Naive thymus-derived CD4-positive, alpha-beta T cell (primary cell): Measurements from ENCODE around the gene SIRPB2. TPM values are rescaled to one million over a fixed set of nuclear protein-coding genes. Genes with fewer than 3 reads are reported as not detected.

Experiments used
- ATAC-seq: fragments of 150-1000 bp; cut with Tn5 transposase; 2 replicates; pipeline ENCODE4 v1.10.0; 2021; ENCODE audit warnings: mild to moderate bottlenecking, moderate library complexity
- CTCF ChIA-PET: fragments of 350-600 bp; sonication (Branson Sonifier 250); formaldehyde crosslinking; loops from one replicate; lab custom pipeline; 2021; ENCODE audit warnings: antibody characterized with exemption; lab: Charles Lee
- POLR2A ChIA-PET: fragments of 350-600 bp; sonication (Branson Sonifier 250); formaldehyde crosslinking; loops from one replicate; lab custom pipeline; 2021; ENCODE audit warnings: antibody characterized with exemption, inconsistent platforms; lab: Charles Lee
- DNase-seq, 9 donors: peaks; one replicate each; pipeline versions ENCODE4 v3.0.0 to v3.0.0-alpha.2; 2020 to 2022; ENCODE audit warnings: mixed read lengths in 1 of 9
- H3K27ac ChIP-seq: one replicate; pipeline ENCODE4 v1.7.0; 2013; ENCODE audit warnings: mild to moderate bottlenecking, low read depth, low read length, moderate library complexity
- H3K27me3 ChIP-seq, 2 donors: one replicate each; pipeline ENCODE4 v1.7.0; 2013; ENCODE audit warnings: low read length in 2 of 2, mild to moderate bottlenecking in 2 of 2, moderate library complexity in 2 of 2; ENCODE audit not compliant: control insufficient read depth in 2 of 2, insufficient read depth in 2 of 2
- H3K36me3 ChIP-seq, 3 experiments: 1 replicate in 2 of 3; 2 replicates in 1 of 3; pipeline ENCODE4 v1.7.0; 2013; ENCODE audit warnings: low read length in 3 of 3, mild to moderate bottlenecking in 3 of 3, moderate library complexity in 1 of 3; ENCODE audit not compliant: insufficient read depth in 3 of 3, control insufficient read depth in 2 of 3
- H3K4me1 ChIP-seq, 2 donors: one replicate each; pipeline ENCODE4 v1.7.0; 2013; ENCODE audit warnings: low read length in 2 of 2, mild to moderate bottlenecking in 2 of 2, moderate library complexity in 1 of 2; ENCODE audit not compliant: control insufficient read depth in 2 of 2, insufficient read depth in 2 of 2
- H3K4me3 ChIP-seq: 2 replicates; pipeline ENCODE4 v1.7.0; 2013; ENCODE audit warnings: mild to moderate bottlenecking, low read length
- H3K9me3 ChIP-seq, 3 experiments: 1 replicate in 2 of 3; 2 replicates in 1 of 3; pipeline ENCODE4 v1.7.0; 2013; ENCODE audit warnings: low read length in 3 of 3; ENCODE audit not compliant: control insufficient read depth in 2 of 3
- H3K27ac Mint-ChIP-seq, 9 donors: one replicate each; pipeline ENCODE4 v1.8.0; 2020 to 2022; ENCODE audit warnings: mixed read lengths in 9 of 9, mild to moderate bottlenecking in 8 of 9, moderate library complexity in 5 of 9, inconsistent platforms in 2 of 9
- H3K27me3 Mint-ChIP-seq, 5 donors: one replicate each; pipeline ENCODE4 v1.8.0; 2021 to 2022; ENCODE audit warnings: mixed read lengths in 5 of 5, mild to moderate bottlenecking in 1 of 5
- H3K36me3 Mint-ChIP-seq, 5 donors: one replicate each; pipeline ENCODE4 v1.8.0; 2020 to 2022; ENCODE audit warnings: mixed read lengths in 5 of 5, mild to moderate bottlenecking in 3 of 5, inconsistent platforms in 1 of 5
- H3K4me1 Mint-ChIP-seq, 7 donors: one replicate each; pipeline ENCODE4 v1.8.0; 2020 to 2022; ENCODE audit warnings: mixed read lengths in 7 of 7, mild to moderate bottlenecking in 3 of 7, inconsistent platforms in 1 of 7
- H3K4me3 Mint-ChIP-seq, 10 donors: one replicate each; pipeline ENCODE4 v1.8.0; 2020 to 2022; ENCODE audit warnings: mild to moderate bottlenecking in 10 of 10, mixed read lengths in 10 of 10, moderate library complexity in 6 of 10, inconsistent platforms in 2 of 10
- H3K9me3 Mint-ChIP-seq, 11 donors: one replicate each; pipeline ENCODE4 v1.8.0; 2020 to 2022; ENCODE audit warnings: mixed read lengths in 11 of 11, mild to moderate bottlenecking in 4 of 11, inconsistent platforms in 1 of 11, moderate library complexity in 1 of 11
- intact Hi-C, 2 donors: fragments of 100-400 bp; cut with micrococcal nuclease; formaldehyde crosslinking; loops; one replicate each; pipeline ENCODE4 v1.15.1; 2023
- polyA plus RNA-seq, 2 donors: library from polyadenylated mRNA; unstranded; fragments of 300-500 nt; fragmentation: Illumina TruSeq; gene quantifications; one replicate each; pipeline ENCODE4 v1.2.3, GENCODE V29; 2021
- total RNA-seq, 6 experiments: library from RNA in 5 of 6; stranded (reverse) in 5 of 6; gene quantifications; 1 replicate in 5 of 6; 2 replicates in 1 of 6; pipeline ENCODE4 v1.2.3 and lab custom pipeline; 2021 to 2026

SIRPB2 gene
- total and polyA plus RNA-seq, 7 experiments from 2014 or later: 0.07 to 29.0 (median 0.38) TPM; not detected in 2

DNA sequence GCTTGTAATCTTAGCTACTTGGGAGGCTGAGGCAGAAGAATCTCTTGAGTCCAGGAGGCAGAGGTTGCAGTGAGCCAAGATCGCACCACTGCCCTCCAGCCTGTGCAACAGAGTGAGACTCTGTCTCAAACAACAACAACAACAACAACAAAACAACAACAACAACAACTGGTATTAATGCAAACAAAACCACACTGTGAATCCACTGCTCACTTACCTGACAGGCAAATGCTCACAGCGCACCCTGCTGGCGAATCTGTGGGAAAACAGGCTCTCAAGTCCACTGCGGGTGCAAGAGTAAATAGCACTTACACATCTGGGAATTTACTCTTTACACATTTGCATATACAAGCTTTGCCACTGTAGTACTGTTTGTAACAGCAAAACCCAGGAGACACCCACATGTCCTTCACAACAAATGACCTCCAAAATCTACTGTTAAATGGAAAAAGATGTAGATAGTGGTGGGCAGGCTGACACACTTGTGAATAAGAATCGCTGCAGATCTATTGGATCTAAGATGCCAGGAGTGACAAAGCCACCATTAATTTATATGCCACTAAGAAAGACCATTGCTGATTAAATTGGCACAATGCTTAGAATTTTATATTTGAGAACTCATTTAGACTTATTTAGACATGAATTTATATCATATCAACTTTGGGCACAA is 53.9 kb downstream of the SIRPB2 start:
- H3K27me3 Mint-ChIP-seq: peaks cover 0 to 19% (median 0%) of the 10 kb centered on the region in 5 donors
- no peaks in the 10 kb centered on the region for H3K27me3 ChIP-seq
- peaks cover 0 to 26% (median 3%) of the 10 kb centered on the region in 5 donors for H3K36me3 Mint-ChIP-seq
- ChIA-PET POLR2A (interaction anchor here (2.0 kb wide), 1 partner anchor 48 kb away, joined by 5 read pairs; no protein-coding TSS in a partner anchor), CTCF (interaction anchor here (0.6 to 3.0 kb wide), 15 partner anchors 10 to 237 kb away, joined by 3 to 17 read pairs (median 3); no protein-coding TSS in a partner anchor)
- peaks cover 25 to 53% (median 49%) of the 10 kb centered on the region in 7 donors for H3K4me1 Mint-ChIP-seq
- intact Hi-C loops: loop anchor here (1.0 to 2.0 kb wide), 6 partner anchors 30 to 221 kb away; no protein-coding TSS in a partner anchor
- peaks cover 2 to 21% (median 7%) of the 10 kb centered on the region in 3 experiments for H3K36me3 ChIP-seq
- H3K9me3 Mint-ChIP-seq: peaks cover 0 to 2% (median 0%) of the 10 kb centered on the region in 11 donors
- H3K27ac ChIP-seq: no peak overlapping the region
- peak overlapping the region in 3 of 9 donors; percentile 8 to 73 (median 16) for H3K27ac Mint-ChIP-seq
- H3K4me1 ChIP-seq: peaks cover 11 to 17% of the 10 kb centered on the region in 2 donors
- DNase-seq (peak; percentile 55 to 79 (median 72)), ATAC-seq (peak; percentile 72)
- H3K4me3 Mint-ChIP-seq: peak overlapping the region in 1 of 10 donors; percentile 35
- no peak overlapping the region for H3K4me3 ChIP-seq
- H3K9me3 ChIP-seq: no peaks in the 10 kb centered on the region

DNA sequence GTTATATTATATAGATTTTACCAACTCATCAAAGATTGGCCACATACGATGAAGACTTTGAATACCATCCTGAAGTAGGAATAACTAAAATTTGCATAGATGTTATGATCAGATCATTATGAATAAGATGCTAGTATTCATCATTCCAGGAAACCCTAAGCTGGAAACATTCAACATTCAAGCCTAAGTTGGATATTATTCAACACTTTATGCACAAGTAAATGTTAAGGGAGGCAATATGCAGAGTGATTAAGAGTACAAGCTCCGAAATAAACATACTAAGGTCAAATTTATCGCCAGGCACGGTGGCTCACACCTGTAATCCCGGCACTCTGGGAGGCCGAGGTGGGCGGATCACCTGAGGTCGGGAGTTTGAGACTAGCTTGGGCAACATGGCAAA is 55.0 kb downstream of the SIRPB2 start:
- ATAC-seq (no peak), DNase-seq (no peak)
- Histone ChIP-seq H3K27me3 (no peaks in the 10 kb centered on the region), H3K9me3 (no peaks in the 10 kb centered on the region), H3K4me1 (peaks cover 11 to 17% of the 10 kb centered on the region in 2 donors), H3K36me3 (peaks cover 0 to 10% (median 0%) of the 10 kb centered on the region in 3 experiments), H3K27ac (no peak overlapping the region), H3K4me3 (no peak overlapping the region)
- no peak overlapping the region for H3K27ac Mint-ChIP-seq
- H3K4me3 Mint-ChIP-seq: no peak overlapping the region
- ChIA-PET CTCF (interaction anchor here (0.8 to 3.0 kb wide), 8 partner anchors 9 to 227 kb away, joined by 3 to 17 read pairs (median 4); no protein-coding TSS in a partner anchor), POLR2A (interaction anchor here (0.6 to 0.8 kb wide), 2 partner anchors 111 to 123 kb away, joined by 3 to 4 read pairs; no protein-coding TSS in a partner anchor)
- peaks cover 0 to 27% (median 0%) of the 10 kb centered on the region in 5 donors for H3K36me3 Mint-ChIP-seq
- peaks cover 0 to 2% (median 0%) of the 10 kb centered on the region in 11 donors for H3K9me3 Mint-ChIP-seq
- H3K4me1 Mint-ChIP-seq: peaks cover 21 to 50% (median 39%) of the 10 kb centered on the region in 7 donors
- peaks cover 0 to 26% (median 0%) of the 10 kb centered on the region in 5 donors for H3K27me3 Mint-ChIP-seq
- intact Hi-C loops: loop anchor here in 1 of 2 donors (2.0 kb wide), 1 partner anchor 219 kb away; no protein-coding TSS in a partner anchor

DNA sequence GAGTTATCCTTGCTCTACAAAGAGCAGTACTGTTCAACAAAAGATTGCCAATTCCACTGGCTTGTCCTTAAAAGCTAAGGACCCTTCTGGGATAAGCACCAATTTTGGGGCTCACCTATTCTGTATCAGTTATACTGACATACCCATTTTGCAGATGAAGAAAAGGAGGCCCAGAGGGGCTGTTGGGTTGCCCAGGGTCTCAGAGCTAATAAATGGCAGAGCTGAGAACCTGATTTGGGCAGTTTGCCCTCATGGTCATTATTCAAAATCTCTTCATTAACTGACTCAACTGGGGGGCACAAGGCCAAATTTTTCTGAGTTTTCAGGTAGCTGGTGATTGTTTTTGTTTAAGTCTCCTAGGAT is 55.9 kb downstream of the SIRPB2 start:
- ATAC-seq: no peak
- Mint-ChIP-seq H3K9me3 (peaks cover 0 to 2% (median 0%) of the 10 kb centered on the region in 11 donors), H3K4me3 (peak overlapping the region in 5 of 10 donors; percentile 7 to 64 (median 38)), H3K36me3 (peaks cover 0 to 27% (median 0%) of the 10 kb centered on the region in 5 donors), H3K4me1 (peaks cover 14 to 46% (median 31%) of the 10 kb centered on the region in 7 donors), H3K27me3 (peaks cover 0 to 29% (median 0%) of the 10 kb centered on the region in 5 donors), H3K27ac (peak overlapping the region in 3 of 9 donors; percentile 55 to 78 (median 72))
- Histone ChIP-seq H3K4me1 (peaks cover 11 to 12% of the 10 kb centered on the region in 2 donors), H3K9me3 (no peaks in the 10 kb centered on the region), H3K36me3 (peaks cover 0 to 8% (median 0%) of the 10 kb centered on the region in 3 experiments), H3K27ac (no peak overlapping the region), H3K4me3 (no peak overlapping the region), H3K27me3 (no peaks in the 10 kb centered on the region)
- intact Hi-C loops: loop anchor here in 1 of 2 donors (1.0 to 2.0 kb wide), 6 partner anchors 31 to 317 kb away; partner anchors contain the start of genes FKBP1A, NSFL1C, PSMF1 and RAD21L1
- CTCF ChIA-PET: interaction anchor here (0.5 to 1.1 kb wide), 6 partner anchors 32 to 218 kb away, joined by 3 to 4 read pairs (median 3); no protein-coding TSS in a partner anchor
- POLR2A ChIA-PET: interaction anchor here (0.7 to 1.2 kb wide), 3 partner anchors 102 to 123 kb away, joined by 3 read pairs; no protein-coding TSS in a partner anchor
- DNase-seq: no peak

DNA sequence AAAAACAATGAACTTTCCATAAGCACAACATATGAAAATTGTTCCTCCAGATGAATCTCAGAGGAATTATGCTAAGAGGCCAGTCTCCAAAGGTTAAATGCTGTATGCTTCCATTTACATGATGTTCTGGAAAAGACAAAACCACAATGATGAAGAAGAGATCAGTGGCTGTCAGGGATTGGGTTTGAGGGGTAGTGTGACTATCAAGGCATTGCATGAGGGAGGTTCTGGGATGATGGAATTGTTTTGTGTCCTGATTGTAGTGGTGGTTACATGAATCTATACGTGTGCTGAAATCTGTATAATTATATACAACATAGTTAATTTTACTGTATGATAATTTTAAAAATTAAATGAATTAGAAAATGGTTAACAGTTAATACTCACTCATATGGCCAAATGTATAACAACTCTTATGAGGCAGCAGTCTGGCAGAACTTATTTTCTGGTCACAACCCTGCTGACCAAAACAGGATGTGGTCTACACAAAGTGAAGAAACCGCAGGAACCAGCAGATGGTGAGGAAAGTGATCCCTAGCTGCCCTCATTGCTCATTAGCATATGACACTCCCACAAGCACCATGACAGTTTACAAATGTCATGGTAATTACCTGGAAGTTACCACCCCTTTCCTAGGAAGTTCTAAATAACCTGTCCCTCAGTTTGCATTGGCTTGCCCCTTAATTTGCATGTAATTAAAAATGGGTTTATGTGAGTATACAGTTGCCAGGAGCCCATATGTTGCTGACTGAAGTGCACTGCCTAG is 56.5 kb downstream of the SIRPB2 start:
- Mint-ChIP-seq H3K9me3 (peaks cover 0 to 2% (median 0%) of the 10 kb centered on the region in 11 donors), H3K4me3 (peak overlapping the region in 8 of 10 donors; percentile 7 to 64 (median 40)), H3K27me3 (peaks cover 0 to 29% (median 0%) of the 10 kb centered on the region in 5 donors), H3K4me1 (peaks cover 11 to 44% (median 28%) of the 10 kb centered on the region in 7 donors), H3K27ac (peak overlapping the region in 5 of 9 donors; percentile 45 to 78 (median 55)), H3K36me3 (peaks cover 0 to 25% (median 0%) of the 10 kb centered on the region in 5 donors)
- Histone ChIP-seq H3K27me3 (no peaks in the 10 kb centered on the region), H3K4me1 (peaks cover 11 to 12% of the 10 kb centered on the region in 2 donors), H3K9me3 (no peaks in the 10 kb centered on the region), H3K4me3 (no peak overlapping the region), H3K36me3 (peaks cover 0 to 3% (median 0%) of the 10 kb centered on the region in 3 experiments), H3K27ac (no peak overlapping the region)
- POLR2A ChIA-PET: interaction anchor here (1.2 kb wide), 1 partner anchor 122 kb away, joined by 3 read pairs; no protein-coding TSS in a partner anchor
- ATAC-seq: peak; percentile 90
- intact Hi-C loops: loop anchor here in 1 of 2 donors (1.0 to 2.0 kb wide), 6 partner anchors 32 to 316 kb away; partner anchors contain the start of genes FKBP1A, NSFL1C, PSMF1 and RAD21L1
- CTCF ChIA-PET: interaction anchor here (0.6 to 1.1 kb wide), 6 partner anchors 31 to 143 kb away, joined by 3 to 4 read pairs (median 3); no protein-coding TSS in a partner anchor
- DNase-seq: peak in 8 of 9 donors; percentile 32 to 72 (median 58)

DNA sequence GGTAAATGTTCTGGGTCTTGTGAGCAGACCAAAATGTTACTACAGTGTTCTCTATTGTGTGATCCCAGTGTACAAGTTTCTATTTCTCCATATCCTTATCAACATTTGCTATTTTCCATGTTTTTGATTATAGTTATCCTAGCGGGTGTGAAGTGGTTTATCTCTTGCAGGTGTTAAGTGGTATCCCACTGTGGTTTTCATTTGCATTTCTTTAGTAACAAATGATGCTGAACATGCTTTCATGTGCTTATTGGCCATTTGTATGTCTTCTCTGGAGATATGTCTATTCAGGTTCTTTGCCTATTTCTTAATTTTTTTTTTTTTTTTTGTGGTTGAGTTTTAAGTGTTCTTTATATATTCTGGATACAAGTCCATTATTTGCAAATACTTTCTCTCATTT is 60.1 kb downstream of the SIRPB2 start:
- ATAC-seq (no peak), DNase-seq (no peak)
- Mint-ChIP-seq H3K9me3 (peaks cover 0 to 2% (median 0%) of the 10 kb centered on the region in 11 donors), H3K4me1 (peaks cover 11 to 51% (median 24%) of the 10 kb centered on the region in 7 donors), H3K36me3 (peaks cover 0 to 25% (median 0%) of the 10 kb centered on the region in 5 donors), H3K4me3 (no peak overlapping the region), H3K27ac (no peak overlapping the region), H3K27me3 (peaks cover 0 to 24% (median 0%) of the 10 kb centered on the region in 5 donors)
- POLR2A ChIA-PET: no interaction called here
- H3K27ac ChIP-seq: no peak overlapping the region
- CTCF ChIA-PET: no interaction called here
- no peaks in the 10 kb centered on the region for H3K27me3 ChIP-seq
- H3K4me3 ChIP-seq: no peak overlapping the region
- intact Hi-C loops: no loop called here
- no peaks in the 10 kb centered on the region for H3K36me3 ChIP-seq
- H3K4me1 ChIP-seq: peaks cover 11 to 12% of the 10 kb centered on the region in 2 donors
- H3K9me3 ChIP-seq: no peaks in the 10 kb centered on the region
